SIG-M5 (cell line): ENCODE measurements around the gene BLOC1S4.

ENCODE experiments used
- DNase-seq: peaks from one replicate; lab custom pipeline; 2025; lab: John Stamatoyannopoulos, UW

Gene BLOC1S4

GRCh38 chr4:6764976-6765620 lies 49.1 kb downstream of the BLOC1S4 start:
- DNase-seq, result no peak

DNA sequence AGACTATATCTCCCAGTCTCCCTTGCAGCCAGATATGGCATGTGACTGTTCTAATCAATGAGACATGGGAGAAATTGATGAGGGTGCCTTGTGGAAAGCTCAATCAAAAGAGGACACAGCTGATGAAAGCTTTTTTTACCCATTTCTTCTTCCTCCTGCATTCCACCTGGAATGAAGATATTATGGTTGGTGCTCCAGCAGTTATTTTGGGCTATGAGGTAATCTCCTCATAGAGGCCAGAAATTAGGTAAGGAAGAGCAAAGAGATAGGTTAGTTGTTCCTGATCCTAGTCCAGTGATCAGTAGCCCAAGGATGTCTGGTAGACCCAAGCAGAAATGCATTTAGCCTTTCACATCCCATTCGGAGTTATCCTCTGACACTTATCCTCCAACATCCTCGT lies 49.7 kb downstream of the BLOC1S4 start:
- DNase-seq, result no peak
